Neural progenitor cell (in vitro differentiated cells): Measurements from ENCODE around the gene PGAM5.

Experiments used
- EZH2 ChIP-seq: fragments of 200-600 bp; sonication (generic); IDR thresholded peaks from 2 replicates; pipeline ENCODE4 v1.6.1; 2017; ENCODE audit warnings: antibody characterized with exemption, mild to moderate bottlenecking, moderate library complexity
- EZH2phosphoT487 ChIP-seq: fragments of 200-600 bp; sonication (generic); IDR thresholded peaks from 2 replicates; pipeline ENCODE4 v1.6.1; 2017; ENCODE audit warnings: antibody characterized with exemption
- TF ChIP-seq, protein P1 (sequence below): fragments of 200-600 bp; sonication (generic); IDR thresholded peaks from 2 replicates; pipeline ENCODE4 v1.5.1; 2017; ENCODE audit warnings: antibody characterized with exemption, mild to moderate bottlenecking

GRCh38 chr12:132734206-132734605 is 23.6 kb downstream of the PGAM5 start:
- TF ChIP-seq, protein P1, sequence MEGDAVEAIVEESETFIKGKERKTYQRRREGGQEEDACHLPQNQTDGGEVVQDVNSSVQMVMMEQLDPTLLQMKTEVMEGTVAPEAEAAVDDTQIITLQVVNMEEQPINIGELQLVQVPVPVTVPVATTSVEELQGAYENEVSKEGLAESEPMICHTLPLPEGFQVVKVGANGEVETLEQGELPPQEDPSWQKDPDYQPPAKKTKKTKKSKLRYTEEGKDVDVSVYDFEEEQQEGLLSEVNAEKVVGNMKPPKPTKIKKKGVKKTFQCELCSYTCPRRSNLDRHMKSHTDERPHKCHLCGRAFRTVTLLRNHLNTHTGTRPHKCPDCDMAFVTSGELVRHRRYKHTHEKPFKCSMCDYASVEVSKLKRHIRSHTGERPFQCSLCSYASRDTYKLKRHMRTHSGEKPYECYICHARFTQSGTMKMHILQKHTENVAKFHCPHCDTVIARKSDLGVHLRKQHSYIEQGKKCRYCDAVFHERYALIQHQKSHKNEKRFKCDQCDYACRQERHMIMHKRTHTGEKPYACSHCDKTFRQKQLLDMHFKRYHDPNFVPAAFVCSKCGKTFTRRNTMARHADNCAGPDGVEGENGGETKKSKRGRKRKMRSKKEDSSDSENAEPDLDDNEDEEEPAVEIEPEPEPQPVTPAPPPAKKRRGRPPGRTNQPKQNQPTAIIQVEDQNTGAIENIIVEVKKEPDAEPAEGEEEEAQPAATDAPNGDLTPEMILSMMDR: no peak
- TF ChIP-seq EZH2 (no peak), EZH2phosphoT487 (no peak)
